ENCODE measurements around the gene TRABD2B.

- TF ChIP-seq ZNF468 (CRISPR knock-in tag; IDR thresholded peaks at IDR 0.05) = no peak
- no peak for TF ChIP-seq ZBTB4 (CRISPR knock-in tag; IDR thresholded peaks at IDR 0.05; ENCODE audit: borderline replicate concordance)
- TF ChIP-seq JUN (CRISPR knock-in tag; IDR thresholded peaks at IDR 0.05) = no peak
- TF ChIP-seq FOXM1 (CRISPR knock-in tag; IDR thresholded peaks at IDR 0.05) = no peak
- no peak for TF ChIP-seq SOX6 (IDR thresholded peaks at IDR 0.05)
- TF ChIP-seq SOX6 (CRISPR knock-in tag; IDR thresholded peaks at IDR 0.05) = no peak
- TF ChIP-seq CBX5 (CRISPR knock-in tag; IDR thresholded peaks at IDR 0.05; ENCODE audit: borderline replicate concordance) = no peak
- TF ChIP-seq MAFG (CRISPR knock-in tag; IDR thresholded peaks at IDR 0.05) = no peak
- TF ChIP-seq HDAC2 (CRISPR knock-in tag; IDR thresholded peaks at IDR 0.05) = no peak
- TF ChIP-seq YEATS4 (CRISPR knock-in tag; IDR thresholded peaks at IDR 0.05; ENCODE audit: borderline replicate concordance) = no peak
Measured at GRCh38 chr1:47757226-47757975, 239.8 kb downstream of the TRABD2B start.
